Esophagus muscularis mucosa (tissue), 4 donors: ENCODE data around the gene CCDC12. TPM values are rescaled to one million over a fixed set of nuclear protein-coding genes. Genes with fewer than 3 reads are reported as not detected.

Source experiments
- DNase-seq: peaks from one replicate; pipeline ENCODE4 v3.0.0-alpha.2; 2017; ENCODE audit errors: extremely low spot score
- H3K27ac ChIP-seq, 4 donors: fragments of 200-600 bp; sonication (generic); replicated peaks in 1 of 4; 1 replicate in 3 of 4; 2 replicates in 1 of 4; pipeline ENCODE4 v1.5.1; 2016 to 2019; ENCODE audit warnings: mild to moderate bottlenecking in 1 of 4
- H3K27me3 ChIP-seq, 4 donors: fragments of 200-600 bp; sonication (generic); one replicate each; pipeline versions ENCODE4 v1.5.1 to v1.6.0; 2016 to 2019
- H3K36me3 ChIP-seq, 4 donors: fragments of 200-600 bp; sonication (generic); one replicate each; pipeline ENCODE4 v1.5.1; 2016 to 2019
- H3K4me1 ChIP-seq, 4 donors: fragments of 200-600 bp; sonication (generic); one replicate each; pipeline ENCODE4 v1.5.1; 2016 to 2019
- H3K4me3 ChIP-seq, 4 donors: fragments of 200-600 bp; sonication (generic); 1 replicate in 2 of 4; 2 replicates in 2 of 4; pipeline ENCODE4 v1.5.1; 2016 to 2019; ENCODE audit warnings: mild to moderate bottlenecking in 4 of 4, moderate library complexity in 1 of 4
- H3K9me3 ChIP-seq, 4 donors: fragments of 200-600 bp; sonication (generic); 1 replicate in 3 of 4; 2 replicates in 1 of 4; pipeline ENCODE4 v1.5.1; 2016 to 2019
- EP300 ChIP-seq: sonication (generic); formaldehyde crosslinking; IDR thresholded peaks from one replicate; pipeline ENCODE4 v1.6.1; 2017; ENCODE audit warnings: antibody characterized with exemption
- POLR2A ChIP-seq: fragments of 450-650 bp; IDR thresholded peaks from one replicate; pipeline ENCODE4 v1.6.1; 2017; ENCODE audit warnings: antibody characterized with exemption, moderate library complexity, mild to moderate bottlenecking, low read depth
- POLR2AphosphoS5 ChIP-seq, 2 donors: sonication (generic); formaldehyde crosslinking; IDR thresholded peaks; one replicate each; pipeline ENCODE4 v1.6.1; 2017; ENCODE audit warnings: antibody characterized with exemption in 2 of 2
- WGBS: methylation state at CpG from one replicate; pipeline ENCODE4 v1.1.5; 2018; 5-methylcytosine and 5-hydroxymethylcytosine counted together
- intact Hi-C: fragments of 100-400 bp; cut with DNase I; formaldehyde crosslinking; loops from one replicate; pipeline ENCODE4 v1.15.1; 2023
- total RNA-seq, 4 donors: library from RNA; depleted of rRNA; stranded (reverse); fragments of >200 nt; gene quantifications; one replicate each; pipeline versions ENCODE4 v1.1.0 to v1.2.1, GENCODE V29; 2016
- TF ChIP-seq, protein P1 (sequence below), 3 experiments: fragments of 200-600 bp in 2 of 3; fragments of 450-650 bp in 1 of 3; sonication (generic) in 2 of 3; IDR thresholded peaks; one replicate each; pipeline ENCODE4 v1.5.1; 2017 to 2019; ENCODE audit warnings: antibody characterized with exemption in 3 of 3, mild to moderate bottlenecking in 2 of 3, moderate library complexity in 1 of 3

Gene CCDC12
- total RNA-seq, 4 donors from 2014 or later: 27.5 to 54.8 (median 36.7) TPM

DNA sequence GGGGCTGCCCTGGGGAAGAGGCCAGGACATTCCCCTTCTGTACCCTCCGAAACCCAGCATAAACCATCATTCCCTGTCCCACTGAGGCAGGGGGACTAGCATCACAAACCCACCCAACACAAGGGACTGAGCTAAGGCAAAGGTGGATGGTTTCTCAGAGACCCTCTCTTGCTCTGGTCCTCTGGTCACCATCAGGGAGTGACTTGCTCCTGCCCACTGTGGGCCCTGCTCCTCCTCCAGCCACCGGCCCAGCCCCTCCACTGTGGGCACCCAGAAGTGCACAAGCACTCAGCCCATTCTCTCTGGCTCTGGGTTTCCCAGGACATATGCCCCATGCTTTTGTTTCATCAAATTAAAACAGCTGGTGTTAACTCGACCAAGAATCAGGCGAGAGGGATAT is 54.1 kb downstream of the CCDC12 start:
- WGBS: 88% methylated on average over 3 of the region's 4 CpGs
- H3K4me1 ChIP-seq: peaks cover 32 to 44% (median 40%) of the 10 kb centered on the region in 4 donors
- H3K36me3 ChIP-seq: peaks cover 40 to 100% (median 90%) of the 10 kb centered on the region in 4 donors
- no peak for TF ChIP-seq EP300
- no peak for TF ChIP-seq POLR2AphosphoS5 (IDR thresholded peaks at IDR 0.05)
- TF ChIP-seq, protein P1, sequence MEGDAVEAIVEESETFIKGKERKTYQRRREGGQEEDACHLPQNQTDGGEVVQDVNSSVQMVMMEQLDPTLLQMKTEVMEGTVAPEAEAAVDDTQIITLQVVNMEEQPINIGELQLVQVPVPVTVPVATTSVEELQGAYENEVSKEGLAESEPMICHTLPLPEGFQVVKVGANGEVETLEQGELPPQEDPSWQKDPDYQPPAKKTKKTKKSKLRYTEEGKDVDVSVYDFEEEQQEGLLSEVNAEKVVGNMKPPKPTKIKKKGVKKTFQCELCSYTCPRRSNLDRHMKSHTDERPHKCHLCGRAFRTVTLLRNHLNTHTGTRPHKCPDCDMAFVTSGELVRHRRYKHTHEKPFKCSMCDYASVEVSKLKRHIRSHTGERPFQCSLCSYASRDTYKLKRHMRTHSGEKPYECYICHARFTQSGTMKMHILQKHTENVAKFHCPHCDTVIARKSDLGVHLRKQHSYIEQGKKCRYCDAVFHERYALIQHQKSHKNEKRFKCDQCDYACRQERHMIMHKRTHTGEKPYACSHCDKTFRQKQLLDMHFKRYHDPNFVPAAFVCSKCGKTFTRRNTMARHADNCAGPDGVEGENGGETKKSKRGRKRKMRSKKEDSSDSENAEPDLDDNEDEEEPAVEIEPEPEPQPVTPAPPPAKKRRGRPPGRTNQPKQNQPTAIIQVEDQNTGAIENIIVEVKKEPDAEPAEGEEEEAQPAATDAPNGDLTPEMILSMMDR (IDR thresholded peaks at IDR 0.05): no peak
- TF ChIP-seq POLR2A: no peak
- H3K27me3 ChIP-seq: no peaks in the 10 kb centered on the region
- no peak overlapping the region for H3K4me3 ChIP-seq
- DNase-seq: no peak
- no peaks in the 10 kb centered on the region for H3K9me3 ChIP-seq
- H3K27ac ChIP-seq: no peak overlapping the region
- intact Hi-C loops: no loop called here

DNA sequence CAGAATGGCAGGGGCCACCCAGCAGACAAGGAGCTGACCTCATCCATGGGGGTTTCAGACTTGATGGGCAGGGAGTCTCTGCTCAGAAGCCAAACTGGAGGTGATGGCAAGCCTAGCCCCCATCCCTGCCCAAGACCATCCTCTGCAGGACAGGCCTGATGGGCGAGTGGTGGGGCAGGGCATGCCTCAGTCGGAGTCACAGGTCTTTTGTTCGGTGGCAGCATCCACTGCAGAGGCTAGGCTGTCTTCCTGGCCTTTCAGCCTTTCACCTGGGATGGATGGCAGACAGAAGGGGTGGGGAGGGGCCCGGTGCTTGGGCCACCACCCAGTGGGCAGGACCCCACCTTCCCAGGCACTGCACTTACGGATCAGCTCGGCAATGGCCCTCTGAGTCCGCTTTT is 54.7 kb downstream of the CCDC12 start:
- Histone ChIP-seq H3K36me3 (peaks cover 43 to 100% (median 93%) of the 10 kb centered on the region in 4 donors), H3K27me3 (no peaks in the 10 kb centered on the region), H3K27ac (no peak overlapping the region), H3K4me3 (no peak overlapping the region), H3K9me3 (no peaks in the 10 kb centered on the region), H3K4me1 (peaks cover 26 to 38% (median 34%) of the 10 kb centered on the region in 4 donors)
- TF ChIP-seq, protein P1 (IDR thresholded peaks at IDR 0.05): no peak
- TF ChIP-seq EP300: no peak
- TF ChIP-seq POLR2A: no peak
- intact Hi-C loops: no loop called here
- no peak for DNase-seq
- WGBS: 88% methylated on average over 6 of the region's 7 CpGs

DNA sequence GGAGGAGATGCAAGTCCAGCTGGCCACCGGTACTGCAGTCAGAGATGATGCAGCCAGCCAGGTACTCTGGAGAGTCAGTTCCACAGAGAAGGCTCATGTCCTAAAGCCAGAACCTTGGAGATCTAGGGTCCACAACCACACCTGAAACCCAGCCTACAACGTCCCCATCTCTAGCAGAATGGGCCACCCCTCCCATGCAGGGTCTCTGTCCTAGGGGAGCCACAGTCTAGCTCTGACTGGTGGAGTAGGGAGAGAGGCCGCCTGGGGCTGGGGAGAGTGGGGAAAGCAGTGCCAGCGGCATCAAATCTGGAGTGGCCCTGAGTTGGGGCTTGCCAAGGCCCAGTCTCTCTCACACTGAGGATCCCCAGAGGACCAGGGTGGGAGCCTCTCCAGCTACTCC is 55.5 kb downstream of the CCDC12 start:
- intact Hi-C loops: no loop called here
- Histone ChIP-seq H3K4me3 (no peak overlapping the region), H3K4me1 (peaks cover 18 to 30% (median 26%) of the 10 kb centered on the region in 4 donors), H3K9me3 (no peaks in the 10 kb centered on the region), H3K27ac (no peak overlapping the region), H3K36me3 (peaks cover 43 to 97% (median 89%) of the 10 kb centered on the region in 4 donors), H3K27me3 (no peaks in the 10 kb centered on the region)
- WGBS: 90% methylated on average over 4 of the region's 4 CpGs
- TF ChIP-seq, protein P1 (IDR thresholded peaks at IDR 0.05): no peak
- TF ChIP-seq EP300 (no peak), POLR2AphosphoS5 (IDR thresholded peaks at IDR 0.05) (no peak), POLR2A (no peak)
- no peak for DNase-seq

DNA sequence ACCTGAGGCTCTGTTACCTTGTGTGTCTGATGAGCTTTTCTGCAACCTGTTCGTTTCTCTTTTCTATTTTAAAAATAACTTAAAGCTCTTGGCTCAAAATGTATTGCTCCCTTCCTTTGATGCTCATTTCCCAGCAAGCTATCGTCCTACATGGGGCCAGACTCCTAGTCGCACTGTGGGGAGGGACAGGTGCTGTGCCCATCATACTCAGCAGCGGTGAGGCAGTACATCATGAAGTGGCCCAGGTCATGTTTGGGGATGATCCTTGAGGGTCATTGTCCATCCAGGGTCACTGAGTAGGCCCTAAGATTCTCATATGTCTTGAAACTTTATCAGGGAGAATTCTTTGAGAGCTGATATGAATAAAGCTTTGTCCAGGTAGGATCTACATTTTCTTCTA is 57.9 kb downstream of the CCDC12 start:
- no peak for TF ChIP-seq EP300
- no peak for TF ChIP-seq POLR2A
- TF ChIP-seq, protein P1 (IDR thresholded peaks at IDR 0.05): no peak
- TF ChIP-seq POLR2AphosphoS5 (IDR thresholded peaks at IDR 0.05): no peak
- H3K4me1 ChIP-seq: peaks cover 7 to 16% (median 12%) of the 10 kb centered on the region in 4 donors
- intact Hi-C loops: no loop called here
- no peaks in the 10 kb centered on the region for H3K9me3 ChIP-seq
- H3K27me3 ChIP-seq: no peaks in the 10 kb centered on the region
- H3K36me3 ChIP-seq: peaks cover 43 to 73% (median 65%) of the 10 kb centered on the region in 4 donors
- no peak overlapping the region for H3K4me3 ChIP-seq
- H3K27ac ChIP-seq: no peak overlapping the region
- WGBS: 99% methylated on average over 4 of the region's 4 CpGs
- no peak for DNase-seq

DNA sequence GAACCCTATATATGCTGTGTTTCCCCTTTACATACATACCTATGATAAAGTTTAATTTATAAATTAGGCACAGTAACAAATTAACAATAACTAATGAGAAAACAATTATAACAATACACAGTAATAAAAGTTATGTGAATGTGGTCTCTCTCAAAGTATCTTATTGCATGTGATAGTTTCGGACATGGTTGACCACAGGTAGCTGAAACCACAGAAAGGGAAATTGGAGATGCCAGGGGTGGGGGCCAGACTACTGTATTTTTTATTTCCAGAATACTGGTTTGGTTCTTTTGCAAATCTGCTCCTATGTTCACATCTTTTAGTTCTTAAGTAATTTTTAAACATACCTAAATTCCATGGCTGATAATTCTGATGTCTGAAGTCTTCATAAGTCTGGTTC is 58.3 kb downstream of the CCDC12 start:
- Histone ChIP-seq H3K4me3 (no peak overlapping the region), H3K9me3 (no peaks in the 10 kb centered on the region), H3K36me3 (peaks cover 42 to 69% (median 61%) of the 10 kb centered on the region in 4 donors), H3K27ac (no peak overlapping the region), H3K27me3 (no peaks in the 10 kb centered on the region), H3K4me1 (peaks cover 9 to 16% (median 12%) of the 10 kb centered on the region in 4 donors)
- 68% methylated on average over 1 of the region's 1 CpG for WGBS
- DNase-seq: no peak
- TF ChIP-seq, protein P1 (IDR thresholded peaks at IDR 0.05): no peak
- TF ChIP-seq EP300: no peak
- no peak for TF ChIP-seq POLR2A
- no peak for TF ChIP-seq POLR2AphosphoS5 (IDR thresholded peaks at IDR 0.05)
- intact Hi-C loops: no loop called here
